Measurements from ENCODE around the gene FILIP1L. TPM values are rescaled to one million over a fixed set of nuclear protein-coding genes. Genes with fewer than 3 reads are reported as not detected.
A peak's percentile ranks its signal among the peaks of the same experiment; 100 is the strongest.

FILIP1L gene
- total and polyA plus RNA-seq, 2 of the 13 experiments (the other 11 are each of a cell fraction or from before 2014, with no cell fraction given), result 8.1 to 187 TPM

GRCh38 chr3:100068826-100069225 is 45.5 kb downstream of the FILIP1L start (continued):
- TF ChIP-seq SOX13 (IDR thresholded peaks at IDR 0.05) (no peak), SOX13 (CRISPR knock-in tag; conservative IDR thresholded peaks at IDR 0.05 in 1 of 2, IDR thresholded peaks at IDR 0.05 in 1 of 2) (peak in 1 of 2 experiments; percentile 36; a peak in 1 of 4 replicates), ZNF792 (CRISPR knock-in tag; IDR thresholded peaks at IDR 0.05) (peak; percentile 77), ZNF501 (CRISPR knock-in tag; IDR thresholded peaks at IDR 0.05) (peak; percentile 30; the same call in 1 of the 2 replicates), ZNF362 (CRISPR knock-in tag; IDR thresholded peaks at IDR 0.05; ENCODE audit: borderline replicate concordance) (no peak), KDM4B (CRISPR knock-in tag; IDR thresholded peaks at IDR 0.05) (no peak), TP53 (CRISPR knock-in tag; conservative IDR thresholded peaks at IDR 0.05) (no peak), ISL2 (CRISPR knock-in tag; IDR thresholded peaks at IDR 0.05) (peak; percentile 50; the same call in 1 of the 2 replicates), ZNF609 (CRISPR knock-in tag; IDR thresholded peaks at IDR 0.05; ENCODE audit: borderline replicate concordance) (0 out of 2 replicates have a peak, but pooled peaks have one; percentile 28), FOSL2 (CRISPR knock-in tag; IDR thresholded peaks at IDR 0.05) (peak; percentile 46; the same call in 1 of the 2 replicates), ZNF383 (CRISPR knock-in tag; IDR thresholded peaks at IDR 0.05; ENCODE audit: borderline replicate concordance) (no peak), TBX2 (CRISPR knock-in tag; IDR thresholded peaks at IDR 0.05; ENCODE audit: borderline replicate concordance) (peak; percentile 41; the same call in 1 of the 2 replicates), TFE3 (CRISPR knock-in tag; IDR thresholded peaks at IDR 0.05) (peak; percentile 57; the same call in 1 of the 2 replicates), RAD21 (CRISPR knock-in tag; IDR thresholded peaks at IDR 0.05) (peak; percentile 91), ETV6 (CRISPR knock-in tag; conservative IDR thresholded peaks at IDR 0.05) (0 out of 2 replicates have a peak, but pooled peaks have one; percentile 23), JUND (CRISPR knock-in tag; IDR thresholded peaks at IDR 0.05) (no peak), ZSCAN9 (CRISPR knock-in tag; IDR thresholded peaks at IDR 0.05; ENCODE audit: borderline replicate concordance) (peak; percentile 28; the same call in 1 of the 2 replicates), SRY (CRISPR knock-in tag; IDR thresholded peaks at IDR 0.05) (no peak), CHD4 (IDR thresholded peaks at IDR 0.05; ENCODE audit: borderline replicate concordance, low read length) (peak; percentile 44; the same call in 1 of the 2 replicates), PHF8 (CRISPR knock-in tag; IDR thresholded peaks at IDR 0.05) (no peak), IKZF1 (IDR thresholded peaks at IDR 0.05) (no peak), SP5 (CRISPR knock-in tag; IDR thresholded peaks at IDR 0.05; ENCODE audit: borderline replicate concordance, low read depth) (peak; percentile 17; the same call in 1 of the 2 replicates), RXRB (CRISPR knock-in tag; IDR thresholded peaks at IDR 0.05; ENCODE audit: borderline replicate concordance) (peak; percentile 44; the same call in 1 of the 2 replicates), SMC3 (IDR thresholded peaks at IDR 0.05; ENCODE audit: low read length) (peak; percentile 98), ZNF138 (CRISPR knock-in tag; IDR thresholded peaks at IDR 0.05; ENCODE audit: low read depth) (0 out of 2 replicates have a peak, but pooled peaks have one; percentile 55), ZFYVE20 (CRISPR knock-in tag; IDR thresholded peaks at IDR 0.05; ENCODE audit: borderline replicate concordance, low read depth) (no peak)

Data from HepG2 (cell line).